Measurements from ENCODE around the gene SLC36A2.
"Not testable (repeated sequence)": the region's sequence is repeated elsewhere in the genome, so short reads cannot be mapped to it uniquely, and the experiment has no call there.

Gene SLC36A2

DNA sequence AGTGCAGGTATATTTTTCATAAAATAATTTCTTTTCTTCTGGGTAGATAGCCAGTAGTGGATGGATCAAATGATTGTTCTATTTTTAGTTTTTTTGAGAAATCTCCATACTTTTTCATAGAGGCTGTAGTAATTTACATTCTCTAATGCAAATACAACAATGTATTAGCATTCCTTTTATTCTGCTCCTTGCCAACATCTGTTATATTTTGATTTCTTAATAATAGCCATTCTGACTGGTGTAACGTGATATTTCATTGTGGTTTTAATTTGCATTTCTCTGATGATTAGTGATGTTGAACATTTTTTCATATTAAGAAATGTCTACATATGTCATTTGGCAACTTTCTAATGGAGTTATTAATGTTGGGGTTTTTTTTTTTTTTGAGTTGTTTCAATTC is 27.2 kb upstream of the SLC36A2 start:
- no peak for DNase-seq (ENCODE audit: low spot score)
- in situ Hi-C loops (cut with MboI; ENCODE audit: low pct_unique_long_range_greater_than_20kb, low sequenced_read_pairs, unreplicated experiment), result no loop called here
- TF ChIP-seq, protein P1, sequence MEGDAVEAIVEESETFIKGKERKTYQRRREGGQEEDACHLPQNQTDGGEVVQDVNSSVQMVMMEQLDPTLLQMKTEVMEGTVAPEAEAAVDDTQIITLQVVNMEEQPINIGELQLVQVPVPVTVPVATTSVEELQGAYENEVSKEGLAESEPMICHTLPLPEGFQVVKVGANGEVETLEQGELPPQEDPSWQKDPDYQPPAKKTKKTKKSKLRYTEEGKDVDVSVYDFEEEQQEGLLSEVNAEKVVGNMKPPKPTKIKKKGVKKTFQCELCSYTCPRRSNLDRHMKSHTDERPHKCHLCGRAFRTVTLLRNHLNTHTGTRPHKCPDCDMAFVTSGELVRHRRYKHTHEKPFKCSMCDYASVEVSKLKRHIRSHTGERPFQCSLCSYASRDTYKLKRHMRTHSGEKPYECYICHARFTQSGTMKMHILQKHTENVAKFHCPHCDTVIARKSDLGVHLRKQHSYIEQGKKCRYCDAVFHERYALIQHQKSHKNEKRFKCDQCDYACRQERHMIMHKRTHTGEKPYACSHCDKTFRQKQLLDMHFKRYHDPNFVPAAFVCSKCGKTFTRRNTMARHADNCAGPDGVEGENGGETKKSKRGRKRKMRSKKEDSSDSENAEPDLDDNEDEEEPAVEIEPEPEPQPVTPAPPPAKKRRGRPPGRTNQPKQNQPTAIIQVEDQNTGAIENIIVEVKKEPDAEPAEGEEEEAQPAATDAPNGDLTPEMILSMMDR (IDR thresholded peaks at IDR 0.05; ENCODE audit: extremely low read depth, insufficient read depth, missing control alignments), result no peak

DNA sequence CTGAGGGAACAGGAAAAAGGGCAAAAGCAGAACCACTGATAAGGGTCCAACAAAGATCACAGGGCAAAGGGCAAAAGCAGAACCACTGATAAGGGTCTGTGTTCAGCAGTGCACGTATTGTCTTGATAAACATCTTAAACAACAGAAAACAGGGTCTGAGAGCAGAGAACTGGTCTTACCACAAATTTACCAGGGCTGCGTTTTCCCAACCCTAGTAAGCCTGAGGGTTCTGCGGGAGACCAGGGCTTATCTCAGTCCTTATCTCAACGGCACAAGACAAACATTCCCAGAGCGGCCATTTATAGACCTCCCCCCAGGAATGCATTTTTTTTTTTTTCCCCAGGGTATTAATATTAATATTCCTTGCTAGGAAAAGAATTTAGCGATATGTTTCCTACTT is 19.7 kb upstream of the SLC36A2 start:
- not testable (repeated sequence) for DNase-seq (ENCODE audit: low spot score)

GRCh38 chr5:151363673-151364072 is 16.3 kb upstream of the SLC36A2 start:
- no peak for DNase-seq (ENCODE audit: low spot score)
- TF ChIP-seq, protein P1 (IDR thresholded peaks at IDR 0.05; ENCODE audit: extremely low read depth, insufficient read depth, missing control alignments), result no peak
- in situ Hi-C loops (cut with MboI; ENCODE audit: low pct_unique_long_range_greater_than_20kb, low sequenced_read_pairs, unreplicated experiment), result no loop called here

More for the DNA sequence above, 19.7 kb upstream of the SLC36A2 start:
- in situ Hi-C loops (cut with MboI; ENCODE audit: low pct_unique_long_range_greater_than_20kb, low sequenced_read_pairs, unreplicated experiment), result not testable (repeated sequence)

DNA sequence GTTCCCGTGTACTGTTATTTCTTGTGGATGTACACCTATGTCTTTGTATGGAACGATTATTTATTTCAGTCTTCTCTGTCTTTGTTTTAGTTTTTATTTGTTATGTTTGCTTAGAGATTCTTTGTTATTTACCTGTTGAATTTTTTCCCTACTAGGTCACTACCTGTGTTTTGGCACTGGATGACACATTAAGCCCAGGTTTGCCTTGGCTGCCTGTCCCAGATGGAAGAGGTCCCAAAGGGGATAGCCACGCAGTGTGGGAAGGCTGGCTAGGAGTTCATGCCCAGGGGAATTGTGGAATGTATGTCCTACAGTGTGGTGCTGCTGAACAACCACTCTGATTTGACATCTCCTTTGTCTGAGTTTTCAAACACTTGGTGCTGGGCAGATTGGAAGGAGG is 15.6 kb upstream of the SLC36A2 start:
- in situ Hi-C loops (cut with MboI; ENCODE audit: low pct_unique_long_range_greater_than_20kb, low sequenced_read_pairs, unreplicated experiment), result no loop called here
- TF ChIP-seq, protein P1 (IDR thresholded peaks at IDR 0.05; ENCODE audit: extremely low read depth, insufficient read depth, missing control alignments), result no peak
- DNase-seq (ENCODE audit: low spot score), result no peak

GRCh38 chr5:151359391-151359790 is 12.0 kb upstream of the SLC36A2 start:
- DNase-seq (ENCODE audit: low spot score), result no peak
- TF ChIP-seq, protein P1 (IDR thresholded peaks at IDR 0.05; ENCODE audit: extremely low read depth, insufficient read depth, missing control alignments), result no peak
- in situ Hi-C loops (cut with MboI; ENCODE audit: low pct_unique_long_range_greater_than_20kb, low sequenced_read_pairs, unreplicated experiment), result no loop called here

DNA sequence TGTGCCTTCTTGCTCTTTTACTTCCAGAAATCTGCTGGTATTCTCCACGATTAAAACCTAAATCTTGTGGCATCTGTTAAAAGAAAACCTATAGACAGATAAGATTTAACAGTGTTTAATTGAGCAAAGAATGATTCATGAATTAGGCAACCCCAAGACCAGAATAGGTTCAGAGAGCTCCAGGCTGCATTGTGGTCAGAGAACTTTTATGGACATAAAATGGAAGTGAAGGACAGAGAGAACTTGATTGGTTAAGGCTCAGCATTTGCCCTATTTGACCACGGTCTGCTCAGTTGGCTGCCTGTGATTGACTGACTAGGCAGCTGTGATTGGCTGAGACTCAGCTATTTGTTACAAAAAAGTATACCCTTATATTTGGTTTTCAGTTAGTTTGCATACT is 10.4 kb upstream of the SLC36A2 start:
- no peak for DNase-seq (ENCODE audit: low spot score)
- in situ Hi-C loops (cut with MboI; ENCODE audit: low pct_unique_long_range_greater_than_20kb, low sequenced_read_pairs, unreplicated experiment), result no loop called here
- TF ChIP-seq, protein P1 (IDR thresholded peaks at IDR 0.05; ENCODE audit: extremely low read depth, insufficient read depth, missing control alignments), result no peak

DNA sequence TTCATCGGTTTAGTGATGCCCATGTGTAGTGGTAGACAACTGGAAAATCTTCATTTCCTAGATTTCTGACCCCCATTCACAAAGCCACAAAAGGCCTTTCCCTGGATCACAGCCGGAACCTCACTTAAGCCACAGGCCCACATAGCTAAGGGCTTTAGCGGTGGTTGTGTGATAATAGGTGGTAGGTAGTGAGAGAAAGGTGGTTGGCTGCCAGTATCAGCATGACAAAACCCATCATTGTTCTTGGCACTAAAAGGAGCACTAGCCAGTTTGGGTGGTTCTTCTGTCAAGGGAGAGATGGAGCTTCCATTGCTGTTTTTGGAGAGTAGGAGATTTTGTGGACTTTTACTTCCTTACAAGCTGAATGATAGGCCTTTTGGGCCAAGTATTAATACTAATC is 9.7 kb upstream of the SLC36A2 start:
- DNase-seq (ENCODE audit: low spot score), result no peak
- in situ Hi-C loops (cut with MboI; ENCODE audit: low pct_unique_long_range_greater_than_20kb, low sequenced_read_pairs, unreplicated experiment), result no loop called here
- TF ChIP-seq, protein P1 (IDR thresholded peaks at IDR 0.05; ENCODE audit: extremely low read depth, insufficient read depth, missing control alignments), result no peak
